Caco-2 (cell line): Measurements from ENCODE around the gene RUNX1. TPM values are rescaled to one million over a fixed set of nuclear protein-coding genes. Genes with fewer than 3 reads are reported as not detected.

Source experiments
- BruUV-seq: library from RNA; stranded (reverse); fragments of 400-500 nt; replicated peaks from 2 replicates; lab custom pipeline; 2021; lab: Mats Ljungman, UMichigan
- CTCF ChIA-PET: fragments of 300-600 bp; sonication (Branson Sonifier 250); formaldehyde crosslinking; loops from one replicate; lab custom pipeline; 2022; ENCODE audit warnings: antibody characterized with exemption; lab: Charles Lee
- POLR2A ChIA-PET: fragments of 300-600 bp; sonication (Branson Sonifier 250); formaldehyde crosslinking; loops from one replicate; lab custom pipeline; 2022; ENCODE audit warnings: antibody characterized with exemption; lab: Charles Lee
- DNase-seq, 2 experiments: peaks; one replicate each; pipeline versions ENCODE4 v3.0.0 to v3.0.0-alpha.2; 2020 to 2022
- H3K27me3 ChIP-seq: replicated peaks from 2 replicates; pipeline ENCODE4 v1.6.0; 2011; ENCODE audit warnings: low read length; ENCODE audit not compliant: control insufficient read depth, insufficient read depth
- H3K36me3 ChIP-seq: 2 replicates; pipeline ENCODE4 v1.5.1; 2011; ENCODE audit warnings: low read length; ENCODE audit not compliant: control insufficient read depth, insufficient read depth
- H3K4me1 ChIP-seq: fragments of 250-450 bp; sonication (Bioruptor Pico); 2 replicates; pipeline ENCODE4 v1.5.1; 2020; ENCODE audit warnings: mild to moderate bottlenecking
- H3K4me3 ChIP-seq: 2 replicates; pipeline ENCODE4 v1.5.1; 2011; ENCODE audit warnings: low read depth, mild to moderate bottlenecking, control low read depth, low read length
- H3K9me3 ChIP-seq: fragments of 250-450 bp; sonication (Bioruptor Pico); 2 replicates; pipeline ENCODE4 v1.5.1; 2020; ENCODE audit warnings: mild to moderate bottlenecking, moderate library complexity
- H3K27ac Mint-ChIP-seq: one replicate; pipeline ENCODE4 v1.8.0; 2022; ENCODE audit warnings: mixed read lengths; ENCODE audit not compliant: unreplicated experiment
- H3K27me3 Mint-ChIP-seq: one replicate; pipeline ENCODE4 v1.8.0; 2022; ENCODE audit warnings: mixed read lengths; ENCODE audit not compliant: insufficient read depth, unreplicated experiment
- H3K36me3 Mint-ChIP-seq: one replicate; pipeline ENCODE4 v1.8.0; 2022; ENCODE audit warnings: mild to moderate bottlenecking, mixed read lengths; ENCODE audit not compliant: insufficient read depth, unreplicated experiment
- H3K4me1 Mint-ChIP-seq: one replicate; pipeline ENCODE4 v1.8.0; 2022; ENCODE audit warnings: low read depth, mixed read lengths; ENCODE audit not compliant: unreplicated experiment
- H3K4me3 Mint-ChIP-seq: one replicate; pipeline ENCODE4 v1.8.0; 2022; ENCODE audit warnings: mild to moderate bottlenecking, moderate library complexity, mixed read lengths; ENCODE audit not compliant: unreplicated experiment
- H3K9me3 Mint-ChIP-seq: one replicate; pipeline ENCODE4 v1.8.0; 2022; ENCODE audit warnings: mixed read lengths; ENCODE audit not compliant: unreplicated experiment
- intact Hi-C: fragments of 100-400 bp; cut with micrococcal nuclease; formaldehyde crosslinking; loops from one replicate; pipeline ENCODE4 v1.10.0; 2022; ENCODE audit not compliant: unreplicated experiment
- total RNA-seq: library from RNA; stranded (reverse); gene quantifications from 2 replicates; pipeline ENCODE4 v1.2.3, GENCODE V29; 2022
- TF ChIP-seq, protein P1 (sequence below), 2 experiments: fragments of 200-600 bp in 1 of 2; IDR thresholded peaks; 1 replicate in 1 of 2; 2 replicates in 1 of 2; pipeline versions ENCODE4 v1.5.1 to v1.8.0; 2011 to 2022; ENCODE audit warnings: antibody characterized with exemption in 1 of 2, control low read depth in 1 of 2, inconsistent platforms in 1 of 2, low read depth in 1 of 2, low read length in 1 of 2, mild to moderate bottlenecking in 1 of 2, moderate library complexity in 1 of 2; ENCODE audit not compliant: insufficient read depth in 1 of 2, severe bottlenecking in 1 of 2, unreplicated experiment in 1 of 2

RUNX1 gene
- total RNA-seq, 1 experiment from 2014 or later = 11.7 TPM

DNA sequence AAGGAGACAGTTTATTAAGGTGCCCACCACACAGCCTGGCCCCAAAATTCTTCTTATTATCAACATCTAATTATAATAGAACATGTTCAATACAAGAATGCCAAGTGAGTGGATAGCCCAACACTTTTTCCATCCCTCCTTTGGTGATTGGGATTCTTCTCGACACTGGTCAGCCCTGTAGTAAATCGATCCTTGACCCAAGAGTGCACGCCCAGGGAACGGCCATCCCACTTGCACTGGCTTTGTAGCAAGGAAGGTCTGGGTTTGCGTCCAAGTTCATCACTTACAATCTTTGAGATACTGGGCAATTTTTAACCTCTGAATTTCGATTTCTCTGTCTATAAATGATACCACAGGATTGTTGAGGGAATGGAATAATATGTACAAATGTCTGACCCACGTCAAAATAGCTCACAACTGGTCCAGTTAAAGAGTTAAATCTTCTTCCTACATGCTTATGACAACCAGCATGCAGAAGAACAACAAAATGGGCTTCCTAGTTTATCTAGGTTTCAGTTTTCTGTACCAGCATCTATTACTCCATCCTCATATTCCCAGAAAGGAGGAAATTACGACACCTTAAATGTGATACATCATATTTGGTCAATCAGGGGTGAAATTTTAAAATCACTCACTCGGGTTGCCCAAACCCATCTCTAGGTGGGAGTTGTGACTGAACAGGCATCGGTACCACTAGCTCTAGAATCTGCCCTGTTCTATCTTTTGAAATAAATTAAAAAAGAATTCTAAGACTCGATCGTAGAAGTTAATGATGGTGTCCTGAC lies 218.5 kb downstream of the RUNX1 start:
- Histone ChIP-seq H3K9me3 (no peaks in the 10 kb centered on the region), H3K36me3 (no peaks in the 10 kb centered on the region), H3K4me3 (no peak overlapping the region), H3K4me1 (no peaks in the 10 kb centered on the region), H3K27me3 (no peaks in the 10 kb centered on the region)
- ChIA-PET CTCF (no interaction called here), POLR2A (no interaction called here)
- no peak overlapping the region for H3K27ac Mint-ChIP-seq
- no TSS peak for BruUV-seq
- intact Hi-C loops = no loop called here
- no peak overlapping the region for H3K4me3 Mint-ChIP-seq
- TF ChIP-seq, protein P1, sequence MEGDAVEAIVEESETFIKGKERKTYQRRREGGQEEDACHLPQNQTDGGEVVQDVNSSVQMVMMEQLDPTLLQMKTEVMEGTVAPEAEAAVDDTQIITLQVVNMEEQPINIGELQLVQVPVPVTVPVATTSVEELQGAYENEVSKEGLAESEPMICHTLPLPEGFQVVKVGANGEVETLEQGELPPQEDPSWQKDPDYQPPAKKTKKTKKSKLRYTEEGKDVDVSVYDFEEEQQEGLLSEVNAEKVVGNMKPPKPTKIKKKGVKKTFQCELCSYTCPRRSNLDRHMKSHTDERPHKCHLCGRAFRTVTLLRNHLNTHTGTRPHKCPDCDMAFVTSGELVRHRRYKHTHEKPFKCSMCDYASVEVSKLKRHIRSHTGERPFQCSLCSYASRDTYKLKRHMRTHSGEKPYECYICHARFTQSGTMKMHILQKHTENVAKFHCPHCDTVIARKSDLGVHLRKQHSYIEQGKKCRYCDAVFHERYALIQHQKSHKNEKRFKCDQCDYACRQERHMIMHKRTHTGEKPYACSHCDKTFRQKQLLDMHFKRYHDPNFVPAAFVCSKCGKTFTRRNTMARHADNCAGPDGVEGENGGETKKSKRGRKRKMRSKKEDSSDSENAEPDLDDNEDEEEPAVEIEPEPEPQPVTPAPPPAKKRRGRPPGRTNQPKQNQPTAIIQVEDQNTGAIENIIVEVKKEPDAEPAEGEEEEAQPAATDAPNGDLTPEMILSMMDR (IDR thresholded peaks at IDR 0.05; ENCODE audit: insufficient read depth in 1 of 2, low read depth in 1 of 2, low read length in 1 of 2, severe bottlenecking in 1 of 2, unreplicated experiment in 1 of 2) = no peak
- no peaks in the 10 kb centered on the region for H3K27me3 Mint-ChIP-seq
- H3K4me1 Mint-ChIP-seq = no peaks in the 10 kb centered on the region
- DNase-seq = no peak
- peaks cover 8% of the 10 kb centered on the region for H3K36me3 Mint-ChIP-seq
- H3K9me3 Mint-ChIP-seq = peaks cover 12% of the 10 kb centered on the region

DNA sequence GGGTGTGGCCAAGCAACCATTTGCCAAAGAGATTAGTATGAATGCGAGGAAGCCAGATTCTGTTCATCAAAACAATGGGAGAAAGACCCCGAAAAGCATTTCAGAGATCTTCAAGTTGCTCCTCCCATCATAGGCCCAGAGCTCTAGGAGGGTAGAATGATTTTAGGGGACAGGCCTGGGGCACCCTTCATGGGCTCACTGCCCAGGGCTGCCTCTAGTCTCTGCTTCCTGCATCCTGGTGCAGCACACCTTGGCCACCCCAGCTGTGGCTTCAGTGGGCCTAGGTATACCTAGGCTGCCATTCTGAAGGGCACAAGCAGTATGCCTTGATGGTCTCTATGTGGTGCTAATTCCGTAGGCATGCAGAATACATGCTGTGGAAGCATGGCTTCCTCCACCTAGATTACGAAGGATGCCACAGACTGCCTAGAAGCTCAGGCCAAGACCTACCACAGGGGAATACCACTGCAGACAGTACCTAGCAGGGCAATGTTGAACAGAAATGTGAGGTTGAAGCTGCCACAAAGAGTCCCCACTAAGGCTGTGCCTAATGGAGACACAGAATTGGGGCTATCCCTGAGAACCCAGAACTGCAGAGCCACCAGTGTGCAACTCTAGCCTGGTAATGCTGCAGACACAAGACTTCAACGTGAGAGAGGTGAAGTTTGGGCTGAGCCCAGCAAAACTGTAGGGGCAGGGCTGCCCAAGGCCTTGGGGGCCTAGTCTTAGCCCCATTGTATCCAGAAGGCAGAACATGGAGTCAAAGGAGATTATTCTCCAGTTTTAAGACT lies 221.5 kb downstream of the RUNX1 start:
- TF ChIP-seq, protein P1 (IDR thresholded peaks at IDR 0.05; ENCODE audit: insufficient read depth in 1 of 2, low read depth in 1 of 2, low read length in 1 of 2, severe bottlenecking in 1 of 2, unreplicated experiment in 1 of 2) = no peak
- H3K9me3 Mint-ChIP-seq = peaks cover 12% of the 10 kb centered on the region
- Histone ChIP-seq H3K27me3 (no peaks in the 10 kb centered on the region), H3K4me1 (no peaks in the 10 kb centered on the region), H3K9me3 (no peaks in the 10 kb centered on the region), H3K36me3 (no peaks in the 10 kb centered on the region), H3K4me3 (no peak overlapping the region)
- CTCF ChIA-PET = no interaction called here
- no TSS peak for BruUV-seq
- no peaks in the 10 kb centered on the region for H3K27me3 Mint-ChIP-seq
- H3K4me1 Mint-ChIP-seq = no peaks in the 10 kb centered on the region
- H3K27ac Mint-ChIP-seq = no peak overlapping the region
- intact Hi-C loops = no loop called here
- H3K36me3 Mint-ChIP-seq = peaks cover 14% of the 10 kb centered on the region
- no peak overlapping the region for H3K4me3 Mint-ChIP-seq
- no peak for DNase-seq
- POLR2A ChIA-PET = no interaction called here

DNA sequence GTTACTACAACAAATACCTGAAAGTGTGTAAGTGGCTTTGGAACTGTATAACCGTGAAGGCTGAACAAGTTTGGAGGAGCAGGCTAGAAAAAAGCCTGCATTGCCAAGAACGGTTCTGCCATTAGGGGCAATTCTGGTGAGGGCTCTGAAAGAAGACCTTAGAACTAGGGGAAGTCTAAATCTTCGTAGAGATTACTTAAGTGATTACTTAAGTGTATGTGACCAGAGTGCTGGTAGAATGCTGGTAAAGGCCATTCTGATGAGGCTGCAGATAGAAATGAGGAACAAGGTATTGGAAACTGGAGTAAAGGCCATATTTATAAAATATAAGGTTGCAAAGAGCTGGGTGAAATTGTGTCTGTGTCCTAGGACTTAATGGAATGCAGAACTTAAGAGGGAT lies 222.3 kb downstream of the RUNX1 start:
- Histone ChIP-seq H3K4me1 (no peaks in the 10 kb centered on the region), H3K27me3 (no peaks in the 10 kb centered on the region), H3K9me3 (no peaks in the 10 kb centered on the region), H3K4me3 (no peak overlapping the region), H3K36me3 (no peaks in the 10 kb centered on the region)
- TF ChIP-seq, protein P1 (IDR thresholded peaks at IDR 0.05; ENCODE audit: insufficient read depth in 1 of 2, low read depth in 1 of 2, low read length in 1 of 2, severe bottlenecking in 1 of 2, unreplicated experiment in 1 of 2) = no peak
- ChIA-PET POLR2A (no interaction called here), CTCF (no interaction called here)
- DNase-seq = no peak
- Mint-ChIP-seq H3K36me3 (peaks cover 14% of the 10 kb centered on the region), H3K4me1 (no peaks in the 10 kb centered on the region), H3K9me3 (peaks cover 12% of the 10 kb centered on the region), H3K4me3 (no peak overlapping the region), H3K27ac (no peak overlapping the region), H3K27me3 (no peaks in the 10 kb centered on the region)
- no TSS peak for BruUV-seq
- intact Hi-C loops = no loop called here
